Measurements from ENCODE around the gene EPHA2. TPM values are rescaled to one million over a fixed set of nuclear protein-coding genes. Genes with fewer than 3 reads are reported as not detected.

The EPHA2 gene
- total and polyA plus RNA-seq, 2 donors (not counting 1 experiment from before 2014, with no cell fraction given), result 9.8 to 24.6 TPM

- Histone ChIP-seq H2AFZ (ENCODE audit: low read length) (no peak overlapping the region), H3K4me3 (replicated peaks in 1 of 4; ENCODE audit: control extremely low read depth in 1 of 4, insufficient read depth in 1 of 4, low read depth in 3 of 4, low read length in 4 of 4) (no peak overlapping the region), H3K79me2 (ENCODE audit: control insufficient read depth, insufficient read depth, low read length) (no peaks in the 10 kb centered on the region), H3K36me3 (ENCODE audit: control insufficient read depth, insufficient read depth, low read length) (no peaks in the 10 kb centered on the region), H4K20me1 (ENCODE audit: control insufficient read depth, extremely low read depth, insufficient read depth, low read length) (no peaks in the 10 kb centered on the region), H3K9ac (ENCODE audit: insufficient read depth, low read length) (no peak overlapping the region), H3K4me1 (ENCODE audit: control insufficient read depth, extremely low read depth, insufficient read depth, low read length) (peaks cover 16% of the 10 kb centered on the region), H3K27me3 (ENCODE audit: control insufficient read depth, insufficient read depth, low read length) (peaks cover 2% of the 10 kb centered on the region), H3K9me3 (ENCODE audit: control insufficient read depth, insufficient read depth, low read depth, low read length) (no peaks in the 10 kb centered on the region), H3K27ac (ENCODE audit: insufficient read depth, low read length) (no peak overlapping the region), H3K4me2 (ENCODE audit: extremely low read depth, insufficient read depth, low read length) (no peak overlapping the region)
- no peak for DNase-seq (ENCODE audit: low read depth in 2 of 2)
- no peak for TF ChIP-seq CTCF (conservative IDR thresholded peaks at IDR 0.05 in 1 of 2, IDR thresholded peaks at IDR 0.05 in 1 of 2; ENCODE audit: low read depth in 1 of 2, low read length in 2 of 2)
- no peak for TF ChIP-seq EZH2 (IDR thresholded peaks at IDR 0.05; ENCODE audit: low read length, missing control alignments)
Measured at GRCh38 chr1:16186655-16187235, 30.9 kb upstream of the EPHA2 start.

DNA sequence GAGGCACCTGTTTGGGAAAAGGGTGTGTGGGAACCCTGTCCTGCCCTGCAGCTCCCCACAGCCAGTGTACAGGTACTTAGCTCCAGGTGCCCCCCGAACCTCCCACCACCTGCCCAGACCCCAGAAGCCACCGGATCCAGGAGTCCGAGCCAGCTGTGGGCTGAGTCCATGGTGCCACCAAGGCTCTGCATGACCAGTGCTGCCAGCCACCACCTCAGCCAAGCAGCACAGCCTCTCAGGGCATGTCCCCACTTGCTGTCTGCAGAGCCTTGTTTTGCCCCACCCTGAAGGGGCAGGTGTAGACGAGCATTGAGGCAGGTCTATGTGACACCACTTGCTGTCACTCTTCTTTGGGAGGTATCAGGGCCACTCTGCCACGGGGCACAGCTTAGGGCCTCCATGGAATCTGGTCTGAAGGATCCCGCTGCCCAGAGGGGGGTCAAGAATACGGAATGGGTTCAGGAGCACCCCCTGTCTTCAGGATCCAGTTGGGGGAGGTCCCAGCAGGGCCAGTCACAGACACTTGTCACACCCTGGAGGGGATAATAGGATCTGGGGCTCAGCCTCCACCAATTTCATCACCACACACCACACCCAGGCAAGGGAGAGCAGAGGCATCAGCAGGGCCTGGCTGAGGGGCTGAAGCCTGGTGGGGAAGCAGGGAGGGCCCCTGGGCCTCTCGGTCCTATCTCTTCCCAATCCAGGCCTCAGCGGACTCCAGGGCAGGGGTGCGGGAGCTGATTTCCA, 28.9 kb upstream of the EPHA2 start:
- no peaks in the 10 kb centered on the region for H4K20me1 ChIP-seq (ENCODE audit: control insufficient read depth, extremely low read depth, insufficient read depth, low read length)
- TF ChIP-seq CTCF (conservative IDR thresholded peaks at IDR 0.05 in 1 of 2, IDR thresholded peaks at IDR 0.05 in 1 of 2; ENCODE audit: low read depth in 1 of 2, low read length in 2 of 2) (no peak), EZH2 (IDR thresholded peaks at IDR 0.05; ENCODE audit: low read length, missing control alignments) (no peak)
- H3K9me3 ChIP-seq (ENCODE audit: control insufficient read depth, insufficient read depth, low read depth, low read length), result no peaks in the 10 kb centered on the region
- H3K27ac ChIP-seq (ENCODE audit: insufficient read depth, low read length), result no peak overlapping the region
- H3K27me3 ChIP-seq (ENCODE audit: control insufficient read depth, insufficient read depth, low read length), result no peaks in the 10 kb centered on the region
- no peaks in the 10 kb centered on the region for H3K36me3 ChIP-seq (ENCODE audit: control insufficient read depth, insufficient read depth, low read length)
- no peak overlapping the region for H3K4me2 ChIP-seq (ENCODE audit: extremely low read depth, insufficient read depth, low read length)
- H3K4me3 ChIP-seq (replicated peaks in 1 of 4; ENCODE audit: control extremely low read depth in 1 of 4, insufficient read depth in 1 of 4, low read depth in 3 of 4, low read length in 4 of 4), result no peak overlapping the region
- no peak overlapping the region for H3K9ac ChIP-seq (ENCODE audit: insufficient read depth, low read length)
- H3K79me2 ChIP-seq (ENCODE audit: control insufficient read depth, insufficient read depth, low read length), result no peaks in the 10 kb centered on the region
- no peak for DNase-seq (ENCODE audit: low read depth in 2 of 2)
- no peak overlapping the region for H2AFZ ChIP-seq (ENCODE audit: low read length)
- H3K4me1 ChIP-seq (ENCODE audit: control insufficient read depth, extremely low read depth, insufficient read depth, low read length), result peaks cover 27% of the 10 kb centered on the region

DNA sequence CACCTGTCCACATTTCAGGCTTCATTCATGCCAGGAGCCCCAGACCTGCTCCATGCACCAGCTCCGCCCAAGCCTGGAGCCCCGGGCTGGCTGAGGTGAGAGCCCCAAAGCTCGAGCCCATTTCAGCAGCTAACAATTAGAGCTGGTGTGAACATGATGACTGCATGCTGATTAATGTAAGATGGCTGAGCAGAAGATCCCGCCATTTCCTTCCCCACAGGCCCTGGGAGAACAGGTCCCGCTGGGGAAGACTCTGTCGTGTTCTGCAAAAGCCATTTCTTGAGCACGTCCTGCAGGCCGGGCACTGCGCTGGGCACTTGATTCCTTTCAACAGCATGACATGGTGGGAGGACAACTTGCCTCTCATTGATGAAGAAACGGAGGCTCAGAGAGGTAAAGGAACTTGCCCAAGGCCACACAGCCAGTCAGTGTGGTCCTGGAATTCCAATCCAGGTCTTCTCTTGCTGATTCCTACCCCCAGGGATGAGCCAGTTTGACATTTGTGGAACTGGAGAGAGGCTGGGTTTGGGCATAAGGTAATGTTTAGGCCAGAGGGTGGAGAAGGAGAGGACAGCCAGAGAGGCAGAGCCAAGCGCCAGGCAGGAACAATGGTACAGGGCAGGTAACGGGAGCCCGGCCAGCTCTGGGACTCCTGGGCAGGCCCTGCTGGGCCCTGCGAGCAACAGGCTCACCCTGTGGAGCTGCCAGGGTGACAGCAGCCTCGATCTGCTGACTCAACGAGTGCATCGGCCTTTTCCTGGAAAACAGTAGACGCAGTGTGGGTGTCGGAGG, 28.1 kb upstream of the EPHA2 start:
- no peak overlapping the region for H2AFZ ChIP-seq (ENCODE audit: low read length)
- H3K27ac ChIP-seq (ENCODE audit: insufficient read depth, low read length), result no peak overlapping the region
- no peak for TF ChIP-seq EZH2 (IDR thresholded peaks at IDR 0.05; ENCODE audit: low read length, missing control alignments)
- TF ChIP-seq CTCF (conservative IDR thresholded peaks at IDR 0.05 in 1 of 2, IDR thresholded peaks at IDR 0.05 in 1 of 2; ENCODE audit: low read depth in 1 of 2, low read length in 2 of 2), result no peak

More for the DNA sequence above, 28.1 kb upstream of the EPHA2 start:
- Histone ChIP-seq H3K79me2 (ENCODE audit: control insufficient read depth, insufficient read depth, low read length) (no peaks in the 10 kb centered on the region), H3K4me1 (ENCODE audit: control insufficient read depth, extremely low read depth, insufficient read depth, low read length) (peaks cover 27% of the 10 kb centered on the region), H4K20me1 (ENCODE audit: control insufficient read depth, extremely low read depth, insufficient read depth, low read length) (no peaks in the 10 kb centered on the region), H3K4me3 (replicated peaks in 1 of 4; ENCODE audit: control extremely low read depth in 1 of 4, insufficient read depth in 1 of 4, low read depth in 3 of 4, low read length in 4 of 4) (no peak overlapping the region), H3K9ac (ENCODE audit: insufficient read depth, low read length) (no peak overlapping the region), H3K27me3 (ENCODE audit: control insufficient read depth, insufficient read depth, low read length) (no peaks in the 10 kb centered on the region), H3K4me2 (ENCODE audit: extremely low read depth, insufficient read depth, low read length) (no peak overlapping the region), H3K36me3 (ENCODE audit: control insufficient read depth, insufficient read depth, low read length) (no peaks in the 10 kb centered on the region), H3K9me3 (ENCODE audit: control insufficient read depth, insufficient read depth, low read depth, low read length) (no peaks in the 10 kb centered on the region)
- DNase-seq (ENCODE audit: low read depth in 2 of 2), result no peak

Data from fibroblast of lung (primary cell).